ENCODE measurements around the gene ZNF521.

- TF ChIP-seq, protein P1, sequence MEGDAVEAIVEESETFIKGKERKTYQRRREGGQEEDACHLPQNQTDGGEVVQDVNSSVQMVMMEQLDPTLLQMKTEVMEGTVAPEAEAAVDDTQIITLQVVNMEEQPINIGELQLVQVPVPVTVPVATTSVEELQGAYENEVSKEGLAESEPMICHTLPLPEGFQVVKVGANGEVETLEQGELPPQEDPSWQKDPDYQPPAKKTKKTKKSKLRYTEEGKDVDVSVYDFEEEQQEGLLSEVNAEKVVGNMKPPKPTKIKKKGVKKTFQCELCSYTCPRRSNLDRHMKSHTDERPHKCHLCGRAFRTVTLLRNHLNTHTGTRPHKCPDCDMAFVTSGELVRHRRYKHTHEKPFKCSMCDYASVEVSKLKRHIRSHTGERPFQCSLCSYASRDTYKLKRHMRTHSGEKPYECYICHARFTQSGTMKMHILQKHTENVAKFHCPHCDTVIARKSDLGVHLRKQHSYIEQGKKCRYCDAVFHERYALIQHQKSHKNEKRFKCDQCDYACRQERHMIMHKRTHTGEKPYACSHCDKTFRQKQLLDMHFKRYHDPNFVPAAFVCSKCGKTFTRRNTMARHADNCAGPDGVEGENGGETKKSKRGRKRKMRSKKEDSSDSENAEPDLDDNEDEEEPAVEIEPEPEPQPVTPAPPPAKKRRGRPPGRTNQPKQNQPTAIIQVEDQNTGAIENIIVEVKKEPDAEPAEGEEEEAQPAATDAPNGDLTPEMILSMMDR (conservative IDR thresholded peaks at IDR 0.05): no peak
- no peak for TF ChIP-seq EZH2 (IDR thresholded peaks at IDR 0.05; ENCODE audit: low read depth)
These were observed 60.8 kb downstream of the ZNF521 start for GRCh38 chr18:25291150-25291549.

All from PC-9 (cell line).